Activated CD8-positive, alpha-beta memory T cell treated with anti-CD3 and anti-CD28 coated beads for 48 hours (primary cell): ENCODE results near the gene DDX10.

ENCODE experiments used
- DNase-seq, 3 experiments: peaks; one replicate each; pipeline ENCODE4 v3.0.0-alpha.2; 2020; ENCODE audit warnings: low read depth in 2 of 3, low spot score in 2 of 3

DDX10 gene

GRCh38 chr11:108897071-108897481 lies 232.2 kb downstream of the DDX10 start:
- DNase-seq = no peak

- DNase-seq = no peak
Observed at GRCh38 chr11:108897916-108898315, 233.0 kb downstream of the DDX10 start.

GRCh38 chr11:108901359-108901758 lies 236.5 kb downstream of the DDX10 start:
- no peak for DNase-seq

DNA sequence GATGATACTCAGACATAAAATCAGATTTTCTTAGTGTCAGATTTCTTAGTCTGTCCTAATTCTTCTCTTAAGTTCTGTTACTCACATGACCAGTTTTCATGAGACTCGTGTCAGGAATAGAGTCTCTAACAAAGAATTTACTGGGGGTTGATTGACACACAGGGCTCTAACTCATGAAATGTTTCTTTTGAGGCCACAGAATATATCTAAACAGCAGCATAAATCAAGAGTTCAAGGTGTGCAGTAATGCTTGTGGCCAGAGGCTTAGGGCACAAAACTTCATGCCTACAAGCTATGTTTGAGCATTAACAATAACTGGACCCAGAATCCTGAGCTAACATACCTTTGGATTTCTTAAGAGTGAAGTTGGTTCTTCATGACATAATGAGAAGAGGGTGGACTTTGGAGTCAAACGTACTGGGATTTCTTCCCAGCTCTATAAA lies 237.2 kb downstream of the DDX10 start:
- no peak for DNase-seq

DNA sequence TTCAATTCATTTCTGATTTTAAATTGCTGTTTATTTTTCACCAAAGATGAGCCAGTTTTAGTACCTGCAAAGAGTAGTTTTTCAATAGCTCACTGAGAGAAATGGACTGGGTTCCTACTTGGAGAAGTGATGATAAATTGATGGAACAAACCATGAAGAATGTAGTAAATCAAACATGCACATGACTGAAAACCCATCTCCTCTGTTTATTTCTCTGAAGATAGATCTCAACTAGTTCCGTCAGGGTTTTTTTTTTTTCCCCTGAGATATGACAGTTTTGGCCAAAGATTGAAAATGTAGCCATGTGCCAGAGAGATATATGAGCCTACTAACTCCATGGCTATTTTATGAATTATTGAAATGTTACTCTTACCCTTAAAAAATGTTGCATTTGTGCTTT lies 239.6 kb downstream of the DDX10 start:
- no peak for DNase-seq

DNA sequence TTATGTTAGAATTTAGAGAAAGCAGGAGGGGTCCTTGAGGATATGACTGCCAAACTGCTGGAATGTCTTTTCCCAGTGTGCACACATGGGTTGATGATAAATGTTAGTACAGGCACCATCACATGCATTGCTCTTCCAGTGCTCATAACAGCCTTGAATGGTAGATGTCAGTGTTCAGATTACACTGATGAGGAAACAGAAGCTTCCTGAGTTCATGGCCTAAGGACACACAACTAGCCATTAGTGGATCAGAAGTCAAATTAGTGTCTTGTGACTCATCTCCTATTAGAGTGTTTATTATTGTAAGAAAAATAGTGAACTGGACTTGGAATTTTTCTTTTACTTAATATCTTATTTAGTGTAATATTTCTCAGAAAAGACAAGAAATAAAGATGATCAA lies 241.5 kb downstream of the DDX10 start:
- DNase-seq = no peak

- no peak for DNase-seq
Observed at GRCh38 chr11:108906826-108907225, 242.0 kb downstream of the DDX10 start.

DNA sequence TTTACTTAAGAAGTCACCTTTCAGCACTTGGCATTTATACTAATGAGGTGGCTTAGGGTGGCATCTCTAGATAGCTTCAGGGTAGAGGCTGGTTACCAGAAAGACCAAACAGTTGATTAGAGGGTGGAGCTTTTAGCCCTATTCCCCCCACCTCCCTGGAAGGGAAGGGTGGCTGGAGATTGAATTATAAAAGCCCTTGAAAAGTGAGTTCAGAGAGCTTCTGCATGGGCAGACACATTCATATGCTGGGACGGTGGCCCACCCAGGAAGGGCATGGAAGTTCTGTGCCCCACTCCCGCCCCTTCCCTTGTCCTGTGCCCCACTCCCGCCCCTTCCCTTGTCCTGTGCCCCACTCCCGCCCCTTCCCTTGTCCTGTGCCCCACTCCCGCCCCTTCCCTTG lies 244.2 kb downstream of the DDX10 start:
- no peak for DNase-seq

GRCh38 chr11:108909921-108910320 lies 245.1 kb downstream of the DDX10 start:
- DNase-seq = no peak

DNA sequence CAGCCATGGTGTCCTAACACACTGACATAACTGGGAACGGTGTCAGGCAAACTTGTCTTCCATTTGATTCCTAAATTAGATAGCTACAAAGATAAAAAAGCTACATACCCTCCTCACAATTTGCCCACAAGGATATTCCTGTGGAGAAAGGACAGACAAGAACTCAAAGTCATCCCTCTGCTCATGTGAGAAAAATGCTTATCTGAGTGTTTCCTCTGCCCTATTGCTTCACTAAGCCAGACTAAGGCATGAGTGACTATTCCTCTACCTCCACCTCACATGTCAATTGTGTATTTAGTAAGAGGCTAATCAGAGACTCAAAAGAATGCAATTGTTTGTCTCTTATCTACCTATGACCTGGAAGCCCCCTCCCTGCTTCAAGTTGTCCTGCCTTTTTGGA lies 247.7 kb downstream of the DDX10 start:
- DNase-seq = no peak

DNA sequence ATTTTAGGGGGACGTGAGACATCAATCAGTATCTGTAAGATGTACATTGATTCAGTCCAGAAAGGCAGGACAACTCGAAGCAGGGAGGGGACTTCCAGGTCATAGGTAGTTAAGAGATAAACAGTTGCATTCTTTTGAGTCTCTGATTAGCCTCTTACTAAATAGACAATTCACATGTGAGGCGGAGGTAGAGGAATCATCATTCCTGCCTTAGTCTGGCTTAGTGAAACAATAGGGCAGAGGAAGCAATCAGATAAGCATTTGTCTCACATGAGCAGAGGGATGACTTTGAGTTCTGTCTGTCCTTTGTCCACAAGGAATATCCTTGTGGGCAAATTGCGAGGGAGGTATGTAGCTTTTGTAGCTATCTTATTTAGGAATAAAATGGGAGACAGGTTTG lies 248.3 kb downstream of the DDX10 start:
- no peak for DNase-seq

DNA sequence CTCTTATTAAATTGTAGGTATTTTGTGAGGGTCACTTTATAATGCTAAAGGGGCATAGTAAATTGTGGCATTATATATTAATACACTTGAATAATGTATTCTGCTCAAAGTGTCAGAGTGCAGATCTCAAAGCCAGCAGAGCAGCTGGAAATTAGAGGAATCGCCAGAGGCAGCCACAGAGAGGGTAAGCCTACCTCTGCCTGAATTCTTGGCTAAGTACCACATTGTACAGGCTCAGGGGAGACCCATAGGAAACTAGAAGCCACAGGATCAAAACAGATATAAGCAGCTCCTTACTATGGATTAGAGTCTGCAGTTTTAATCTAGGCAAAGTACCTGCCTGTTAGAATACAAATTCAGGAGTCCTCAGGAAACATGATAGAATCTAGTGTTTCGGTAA lies 249.3 kb downstream of the DDX10 start:
- no peak for DNase-seq

DNA sequence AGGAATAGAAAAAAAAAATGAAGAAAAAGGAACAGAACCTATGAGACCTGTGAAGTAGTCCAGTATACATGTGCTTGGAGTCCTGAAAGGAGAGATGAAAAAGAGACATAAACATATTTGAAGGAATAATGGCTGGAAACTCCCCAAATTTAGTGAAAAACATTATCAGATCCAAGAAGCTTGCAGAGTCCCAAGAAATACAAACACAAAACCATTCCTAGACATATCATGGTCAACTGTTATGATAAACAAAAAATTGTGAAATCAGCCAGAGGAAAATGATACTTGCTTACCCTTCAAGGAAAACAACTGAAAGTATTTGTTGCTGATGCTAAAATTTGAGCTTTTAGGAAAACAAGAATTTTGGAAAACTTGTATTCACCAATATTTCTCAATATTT lies 250.1 kb downstream of the DDX10 start:
- DNase-seq = no peak

DNA sequence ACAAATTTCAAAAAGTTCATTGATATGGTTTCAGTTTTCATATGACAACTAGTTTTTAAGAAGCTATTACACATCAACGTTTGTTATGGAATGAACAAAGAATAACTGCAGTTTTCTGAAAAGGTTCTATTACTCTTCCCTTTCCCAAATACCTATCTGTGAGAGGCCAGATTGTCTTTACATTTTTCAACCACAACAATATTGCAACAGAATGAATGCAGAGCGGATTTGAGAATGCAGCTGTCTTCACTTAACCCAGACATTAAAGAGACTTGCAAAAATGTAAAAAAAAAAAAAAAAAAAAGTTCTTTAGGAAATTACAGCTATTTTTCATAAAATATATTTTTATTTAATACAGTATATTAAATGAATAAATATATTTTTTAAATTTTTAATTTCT lies 250.8 kb downstream of the DDX10 start:
- DNase-seq = no peak

DNA sequence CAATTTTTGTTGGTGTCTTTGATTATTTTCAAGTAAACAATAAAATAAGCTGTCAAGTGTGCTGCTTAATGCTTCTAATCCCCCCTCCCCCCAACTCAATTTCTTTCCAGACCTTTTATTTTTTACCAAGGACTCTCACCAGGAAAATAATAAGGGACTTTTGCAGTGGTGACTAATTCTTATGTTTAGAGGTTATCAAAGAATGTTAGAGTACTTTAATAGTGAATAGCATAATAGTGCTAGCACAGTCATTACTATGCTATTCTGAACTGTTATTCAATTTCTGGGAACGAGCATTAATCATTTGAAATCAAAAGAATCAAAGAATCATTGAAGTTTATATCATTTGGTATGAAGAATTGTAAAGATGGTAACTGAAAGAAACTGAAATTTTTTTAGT lies 251.4 kb downstream of the DDX10 start:
- DNase-seq = no peak

- DNase-seq = no peak
Observed at GRCh38 chr11:108916935-108917334, 252.1 kb downstream of the DDX10 start.

- DNase-seq = no peak
Observed at GRCh38 chr11:108921211-108921610, 256.3 kb downstream of the DDX10 start.

GRCh38 chr11:108922241-108922640 lies 257.4 kb downstream of the DDX10 start:
- no peak for DNase-seq

- no peak for DNase-seq
Observed at GRCh38 chr11:108923413-108923812, 258.5 kb downstream of the DDX10 start.

DNA sequence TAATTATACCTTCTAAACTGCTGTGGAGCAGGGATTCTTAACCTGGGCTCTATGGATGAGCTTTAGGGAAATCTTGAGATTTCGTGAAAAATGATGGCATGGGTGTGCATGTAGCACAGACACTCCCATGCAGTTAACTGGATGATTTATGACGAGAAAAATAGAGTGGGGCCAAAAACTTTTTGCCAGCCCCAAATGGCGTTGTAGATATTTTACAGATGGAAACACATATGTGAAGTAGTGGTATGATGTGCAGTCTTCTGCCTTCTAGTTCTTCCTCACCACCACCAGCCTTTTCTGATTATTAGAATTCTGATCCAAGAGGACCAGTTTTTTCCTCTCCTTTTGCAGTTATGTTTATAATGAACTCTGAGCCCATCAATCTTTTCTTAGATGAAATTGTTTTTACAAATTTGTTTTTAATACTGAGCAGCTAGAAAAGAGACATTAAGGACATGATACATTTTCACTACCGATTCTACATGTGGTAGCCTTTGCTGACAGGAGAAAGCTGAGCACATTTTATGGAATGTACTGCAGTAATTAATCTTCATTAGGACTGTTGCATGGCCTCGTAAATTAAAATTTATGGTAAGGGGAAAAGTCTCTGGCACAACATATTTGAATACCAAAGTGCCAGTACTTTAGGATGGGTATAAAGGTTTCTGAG lies 261.4 kb downstream of the DDX10 start:
- no peak for DNase-seq

- DNase-seq = no peak
Observed at GRCh38 chr11:108926841-108927577, 262.1 kb downstream of the DDX10 start.

DNA sequence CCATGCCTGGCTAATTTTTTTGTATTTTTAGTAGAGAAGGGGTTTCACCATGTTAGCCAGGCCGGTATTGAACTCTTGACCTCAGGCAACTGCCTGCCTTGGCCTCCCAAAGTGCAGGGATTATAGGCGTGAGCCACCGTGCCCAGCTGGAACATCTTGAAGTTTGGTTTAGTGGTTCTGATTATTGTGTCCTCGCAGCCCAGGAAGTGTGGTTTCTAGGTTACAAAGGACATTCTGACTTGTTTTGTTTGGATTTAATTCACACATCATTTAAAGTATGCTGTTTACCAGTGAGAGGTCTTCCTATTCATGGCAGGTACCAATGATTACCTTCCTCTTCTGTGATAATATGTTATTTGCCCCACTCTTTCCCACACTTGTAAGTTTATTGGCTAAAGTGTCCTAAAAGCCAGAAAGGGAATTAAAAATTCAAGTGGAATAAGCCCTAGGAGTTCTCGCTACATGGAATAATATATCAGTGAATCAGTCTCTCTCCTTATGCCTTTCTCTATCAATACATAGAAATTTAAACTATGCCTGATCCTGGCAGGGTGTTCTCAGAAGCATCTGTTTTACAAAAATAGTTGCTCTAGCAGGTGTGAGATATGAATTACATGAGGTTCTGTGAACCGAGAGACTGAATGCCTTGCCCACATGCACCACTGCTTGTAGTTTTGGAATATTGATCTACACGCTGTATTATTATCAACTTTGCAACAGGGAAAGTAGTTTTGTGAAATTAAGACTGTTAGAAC lies 263.1 kb downstream of the DDX10 start:
- DNase-seq = no peak
